Activated B cell treated with CpG ODN at 0.5 μM for 24 hours (primary cell): ENCODE results near the gene NPHP4. TPM values are rescaled to one million over a fixed set of nuclear protein-coding genes. Genes with fewer than 3 reads are reported as not detected.
A peak's percentile ranks its signal among the peaks of the same experiment; 100 is the strongest.

Source experiments
- ATAC-seq: fragments of 200-7000 bp; cut with Tn5 transposase; one replicate; pipeline ENCODE4 v1.10.0; 2021; ENCODE audit warnings: low read depth, mild to moderate bottlenecking, moderate library complexity
- CTCF ChIA-PET: fragments of 350-600 bp; sonication (Branson Sonifier 250); formaldehyde crosslinking; loops from one replicate; lab custom pipeline; 2021; ENCODE audit warnings: antibody characterized with exemption; lab: Charles Lee
- POLR2A ChIA-PET: fragments of 350-600 bp; sonication (Branson Sonifier 250); formaldehyde crosslinking; loops from one replicate; lab custom pipeline; 2021; ENCODE audit warnings: antibody characterized with exemption; lab: Charles Lee
- DNase-seq: peaks from one replicate; pipeline ENCODE4 v3.0.0; 2022
- H3K27ac Mint-ChIP-seq: one replicate; pipeline ENCODE4 v1.8.0; 2020; ENCODE audit warnings: mixed read lengths
- H3K27me3 Mint-ChIP-seq: one replicate; pipeline ENCODE4 v1.8.0; 2021; ENCODE audit warnings: mixed read lengths
- H3K36me3 Mint-ChIP-seq: one replicate; pipeline ENCODE4 v1.8.0; 2021; ENCODE audit warnings: low read depth, mixed read lengths
- H3K4me1 Mint-ChIP-seq: one replicate; pipeline ENCODE4 v1.8.0; 2021; ENCODE audit warnings: mixed read lengths
- H3K4me3 Mint-ChIP-seq: one replicate; pipeline ENCODE4 v1.8.0; 2020; ENCODE audit warnings: mild to moderate bottlenecking, mixed read lengths
- H3K9me3 Mint-ChIP-seq: one replicate; pipeline ENCODE4 v1.8.0; 2020; ENCODE audit warnings: mixed read lengths
- intact Hi-C: fragments of 100-400 bp; cut with micrococcal nuclease; formaldehyde crosslinking; loops from one replicate; pipeline ENCODE4 v1.15.1; 2024
- total RNA-seq: library from RNA; stranded (reverse); gene quantifications from 2 replicates; pipeline ENCODE4 v1.2.3, GENCODE V29; 2022
- TF ChIP-seq, protein P1 (sequence below): fragments of 200-600 bp; IDR thresholded peaks from one replicate; pipeline ENCODE4 v1.8.0; 2022; ENCODE audit warnings: antibody characterized with exemption, mild to moderate bottlenecking

Gene NPHP4
- total RNA-seq, 1 donor from 2014 or later = 8.0 TPM

DNA sequence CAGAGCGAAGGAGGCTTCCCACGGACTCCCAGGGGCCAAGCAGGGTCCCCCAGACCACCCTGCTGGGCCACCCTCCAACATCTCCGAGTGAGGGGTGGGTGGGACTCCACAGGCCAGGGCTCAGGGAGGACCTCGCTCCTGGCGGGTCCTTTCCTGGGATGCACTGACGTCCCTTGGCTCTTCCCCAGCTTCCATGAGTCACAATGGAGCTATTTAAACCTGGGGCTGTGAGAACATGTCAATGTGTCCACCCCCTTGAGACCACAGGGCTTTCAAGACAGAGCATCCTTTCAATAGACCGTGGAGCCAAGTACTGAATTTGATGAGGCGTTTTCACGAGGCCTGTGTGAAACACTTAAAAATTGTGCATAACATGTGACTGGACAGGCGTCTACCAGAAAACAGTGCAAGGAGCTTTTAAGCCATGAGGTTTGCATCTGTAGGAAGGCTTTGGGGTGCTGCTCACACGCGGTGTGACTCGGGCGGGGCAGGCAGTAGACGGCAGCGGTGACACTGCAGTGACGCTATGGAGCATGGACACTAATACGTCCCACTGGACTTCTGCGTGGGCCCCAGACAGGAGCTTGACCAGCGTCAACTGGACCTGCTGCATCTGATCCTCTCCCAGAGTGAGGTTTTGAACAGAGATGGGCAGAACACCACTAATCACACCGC, 24.1 kb upstream of the NPHP4 start:
- DNase-seq (no peak), ATAC-seq (no peak)
- POLR2A ChIA-PET = no interaction called here
- no peaks in the 10 kb centered on the region for H3K27me3 Mint-ChIP-seq
- H3K9me3 Mint-ChIP-seq = no peaks in the 10 kb centered on the region
- TF ChIP-seq, protein P1, sequence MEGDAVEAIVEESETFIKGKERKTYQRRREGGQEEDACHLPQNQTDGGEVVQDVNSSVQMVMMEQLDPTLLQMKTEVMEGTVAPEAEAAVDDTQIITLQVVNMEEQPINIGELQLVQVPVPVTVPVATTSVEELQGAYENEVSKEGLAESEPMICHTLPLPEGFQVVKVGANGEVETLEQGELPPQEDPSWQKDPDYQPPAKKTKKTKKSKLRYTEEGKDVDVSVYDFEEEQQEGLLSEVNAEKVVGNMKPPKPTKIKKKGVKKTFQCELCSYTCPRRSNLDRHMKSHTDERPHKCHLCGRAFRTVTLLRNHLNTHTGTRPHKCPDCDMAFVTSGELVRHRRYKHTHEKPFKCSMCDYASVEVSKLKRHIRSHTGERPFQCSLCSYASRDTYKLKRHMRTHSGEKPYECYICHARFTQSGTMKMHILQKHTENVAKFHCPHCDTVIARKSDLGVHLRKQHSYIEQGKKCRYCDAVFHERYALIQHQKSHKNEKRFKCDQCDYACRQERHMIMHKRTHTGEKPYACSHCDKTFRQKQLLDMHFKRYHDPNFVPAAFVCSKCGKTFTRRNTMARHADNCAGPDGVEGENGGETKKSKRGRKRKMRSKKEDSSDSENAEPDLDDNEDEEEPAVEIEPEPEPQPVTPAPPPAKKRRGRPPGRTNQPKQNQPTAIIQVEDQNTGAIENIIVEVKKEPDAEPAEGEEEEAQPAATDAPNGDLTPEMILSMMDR = no peak
- intact Hi-C loops = no loop called here
- peaks cover 16% of the 10 kb centered on the region for H3K36me3 Mint-ChIP-seq
- peaks cover 13% of the 10 kb centered on the region for H3K4me1 Mint-ChIP-seq
- CTCF ChIA-PET = no interaction called here
- no peak overlapping the region for H3K4me3 Mint-ChIP-seq
- no peak overlapping the region for H3K27ac Mint-ChIP-seq

DNA sequence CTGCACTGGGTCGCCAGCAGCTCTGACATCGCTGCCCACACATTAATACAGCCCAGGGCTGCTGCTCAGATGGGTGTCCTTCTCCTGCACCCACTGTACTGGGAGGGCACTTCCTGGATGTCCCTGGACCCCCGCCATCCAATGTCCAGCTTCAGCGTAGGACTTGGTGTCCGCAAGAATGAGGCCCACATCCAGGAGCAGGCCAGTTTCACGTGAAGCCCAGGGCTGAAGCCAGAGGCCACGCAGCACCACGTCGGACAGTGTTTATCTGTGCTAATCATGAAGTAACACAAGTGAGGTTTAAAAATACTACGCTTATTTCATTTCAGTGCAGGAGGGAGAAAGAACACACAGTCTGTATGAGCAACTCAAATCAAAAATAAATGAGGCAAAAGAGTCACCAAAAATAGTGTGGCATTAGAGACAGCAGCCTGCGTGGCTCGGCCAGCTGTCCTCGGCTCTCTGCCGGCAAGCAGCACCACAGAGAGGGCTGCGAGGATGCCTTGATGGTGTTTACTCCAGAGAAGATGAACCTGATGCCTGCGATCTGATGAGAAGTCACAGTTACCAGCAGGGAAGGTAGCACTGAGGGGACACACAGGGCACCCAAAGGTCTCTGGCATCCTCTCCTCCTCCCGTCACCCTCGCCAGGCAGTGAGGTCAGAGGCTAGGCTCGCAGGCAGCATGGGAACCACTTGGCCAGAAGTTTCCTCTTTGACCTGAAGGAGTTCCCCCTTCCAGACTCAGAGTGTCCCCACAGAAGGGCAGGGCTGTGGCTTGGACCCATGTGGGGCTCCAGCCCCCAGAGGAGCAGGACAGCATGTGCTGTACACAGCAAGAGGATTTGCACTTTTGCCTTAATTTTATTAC, 22.1 kb upstream of the NPHP4 start:
- Mint-ChIP-seq H3K4me1 (peaks cover 13% of the 10 kb centered on the region), H3K36me3 (peaks cover 12% of the 10 kb centered on the region), H3K9me3 (no peaks in the 10 kb centered on the region), H3K27me3 (no peaks in the 10 kb centered on the region), H3K4me3 (no peak overlapping the region), H3K27ac (no peak overlapping the region)
- ChIA-PET CTCF (no interaction called here), POLR2A (no interaction called here)
- ATAC-seq (no peak), DNase-seq (no peak)
- TF ChIP-seq, protein P1 = no peak
- intact Hi-C loops = no loop called here

DNA sequence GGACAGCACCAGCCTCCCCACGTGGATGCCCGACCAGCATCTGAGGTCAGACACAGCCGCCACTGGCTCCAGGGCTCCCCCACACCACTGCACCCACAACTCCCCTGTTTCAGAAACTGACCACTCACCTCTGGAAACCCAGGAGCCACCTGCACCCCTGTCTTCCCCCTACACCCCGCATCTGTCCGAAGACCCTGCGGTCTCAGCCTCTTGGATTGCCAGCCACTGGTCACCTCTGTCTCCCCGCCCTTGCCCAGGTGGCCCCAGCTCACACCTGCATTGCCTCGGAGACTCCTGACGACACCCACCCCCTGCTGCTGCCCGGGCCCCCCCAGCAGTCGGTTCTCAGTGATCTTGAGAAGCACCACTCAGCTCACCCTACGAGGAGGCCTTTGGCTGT, 21.3 kb upstream of the NPHP4 start:
- POLR2A ChIA-PET = no interaction called here
- CTCF ChIA-PET = no interaction called here
- Mint-ChIP-seq H3K9me3 (no peaks in the 10 kb centered on the region), H3K4me3 (no peak overlapping the region), H3K36me3 (peaks cover 12% of the 10 kb centered on the region), H3K27me3 (no peaks in the 10 kb centered on the region), H3K4me1 (peaks cover 13% of the 10 kb centered on the region), H3K27ac (no peak overlapping the region)
- DNase-seq (no peak), ATAC-seq (no peak)
- TF ChIP-seq, protein P1 = no peak
- intact Hi-C loops = loop anchor here (2.0 kb wide), 1 partner anchor 13 kb away; no protein-coding TSS in a partner anchor

DNA sequence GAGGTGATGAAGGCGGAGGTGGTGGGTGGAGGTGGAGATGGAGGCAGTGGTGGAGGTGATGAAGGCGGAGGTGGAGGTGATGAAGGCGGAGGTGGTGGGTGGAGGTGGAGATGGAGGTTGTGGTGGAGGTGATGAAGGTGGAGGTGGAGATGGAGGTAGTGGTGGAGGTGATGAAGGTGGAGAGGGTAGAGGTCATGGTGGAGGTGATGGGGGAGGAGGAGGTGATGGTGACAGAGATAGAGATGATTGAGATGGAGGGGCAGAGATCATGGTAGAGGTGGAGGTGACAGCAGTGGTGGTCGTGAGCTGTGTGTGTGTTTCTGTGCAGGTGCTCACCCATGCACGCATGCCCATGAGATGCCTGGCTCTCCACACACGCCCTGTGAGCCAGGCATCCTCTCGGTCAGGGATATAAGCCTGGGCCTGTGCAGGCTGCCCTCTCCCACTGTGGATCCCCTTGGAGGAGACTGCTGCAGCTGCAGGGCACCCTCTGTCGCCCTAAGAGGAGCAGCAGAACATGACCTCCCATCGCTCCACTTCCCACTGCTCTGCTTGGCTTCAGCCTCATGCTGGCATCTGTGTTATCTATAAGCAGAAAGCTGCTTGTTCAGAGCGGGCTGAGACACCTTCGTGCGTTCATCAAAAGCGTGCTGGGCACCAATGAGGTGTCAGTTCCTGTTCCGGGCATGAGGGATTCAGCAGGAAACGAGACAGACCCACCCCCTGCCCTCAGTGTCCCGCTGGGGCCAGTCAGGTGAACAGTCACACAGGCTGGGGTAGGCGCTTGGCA, 20.5 kb upstream of the NPHP4 start:
- peaks cover 13% of the 10 kb centered on the region for H3K4me1 Mint-ChIP-seq
- H3K4me3 Mint-ChIP-seq = no peak overlapping the region
- H3K9me3 Mint-ChIP-seq = no peaks in the 10 kb centered on the region
- DNase-seq (no peak), ATAC-seq (peak; percentile 93)
- H3K27ac Mint-ChIP-seq = peak overlapping the region; percentile 46
- TF ChIP-seq, protein P1 = no peak
- ChIA-PET POLR2A (interaction anchor here (0.6 kb wide), 1 partner anchor 184 kb away, joined by 5 read pairs; no protein-coding TSS in a partner anchor), CTCF (no interaction called here)
- H3K36me3 Mint-ChIP-seq = peaks cover 12% of the 10 kb centered on the region
- H3K27me3 Mint-ChIP-seq = no peaks in the 10 kb centered on the region
- intact Hi-C loops = loop anchor here (2.0 kb wide), 1 partner anchor 14 kb away; no protein-coding TSS in a partner anchor
